ENCODE data around the gene SUN5. TPM values are rescaled to one million over a fixed set of nuclear protein-coding genes. Genes with fewer than 3 reads are reported as not detected.
"Not testable (repeated sequence)": the region's sequence is repeated elsewhere in the genome, so short reads cannot be mapped to it uniquely, and the experiment has no call there.

The SUN5 gene
- total and polyA plus RNA-seq, 5 experiments from 2014 or later: not detected

DNA sequence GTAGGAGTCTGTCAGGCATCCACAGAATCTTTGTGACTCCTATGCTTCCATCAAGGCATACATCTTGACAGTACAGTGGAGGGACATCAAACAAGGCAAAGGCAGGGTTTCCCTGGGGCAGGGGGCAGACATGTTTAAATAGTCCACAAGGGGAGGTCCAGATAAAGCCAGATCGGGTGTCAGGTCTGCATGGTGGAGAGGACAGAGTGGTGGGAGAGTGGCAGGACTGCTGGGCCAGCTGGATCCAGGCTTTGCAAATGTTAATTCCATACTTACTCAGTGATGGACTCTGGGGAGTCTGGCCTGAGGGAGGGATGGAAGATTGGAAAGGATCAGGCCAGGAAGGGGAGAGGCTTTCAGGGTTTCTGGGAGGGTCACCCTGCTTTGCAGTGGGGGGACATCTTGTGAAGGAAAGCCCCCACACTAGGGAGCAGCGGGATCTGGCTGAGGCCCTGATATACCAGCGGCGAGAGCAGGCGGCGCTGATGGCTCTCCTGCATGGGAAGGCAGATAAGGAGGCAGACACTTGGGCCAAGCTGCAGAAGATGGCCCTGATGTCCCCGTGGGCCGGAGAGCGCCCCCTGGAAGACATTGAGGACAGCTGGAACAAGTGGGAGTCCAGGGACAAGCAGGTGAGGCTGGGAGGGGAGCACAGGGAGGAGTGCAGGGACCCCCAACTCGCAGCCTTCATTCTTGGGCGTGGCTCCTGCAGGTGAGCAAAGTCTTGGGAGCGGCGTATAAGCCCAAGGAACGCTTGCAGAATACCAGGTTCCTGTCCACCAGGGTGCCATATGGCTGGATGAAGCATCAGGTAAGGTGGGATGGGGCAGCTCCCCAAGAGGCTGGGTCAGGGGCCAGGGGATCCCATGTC lies 44.6 kb downstream of the SUN5 start:
- Mint-ChIP-seq H3K27me3 (no peaks in the 10 kb centered on the region), H3K9me3 (peaks cover 4 to 36% (median 19%) of the 10 kb centered on the region in 9 donors), H3K4me3 (no peak overlapping the region), H3K4me1 (peaks cover 24 to 43% (median 32%) of the 10 kb centered on the region in 4 donors), H3K27ac (peak overlapping the region in 5 of 10 donors; percentile 4 to 65 (median 27)), H3K36me3 (peaks cover 0 to 21% (median 18%) of the 10 kb centered on the region in 3 donors)
- DNase-seq (no peak), ATAC-seq (no peak)
- POLR2A ChIA-PET: interaction anchor here (1.2 kb wide), 1 partner anchor 12 kb away, joined by 3 read pairs; no protein-coding TSS in a partner anchor

DNA sequence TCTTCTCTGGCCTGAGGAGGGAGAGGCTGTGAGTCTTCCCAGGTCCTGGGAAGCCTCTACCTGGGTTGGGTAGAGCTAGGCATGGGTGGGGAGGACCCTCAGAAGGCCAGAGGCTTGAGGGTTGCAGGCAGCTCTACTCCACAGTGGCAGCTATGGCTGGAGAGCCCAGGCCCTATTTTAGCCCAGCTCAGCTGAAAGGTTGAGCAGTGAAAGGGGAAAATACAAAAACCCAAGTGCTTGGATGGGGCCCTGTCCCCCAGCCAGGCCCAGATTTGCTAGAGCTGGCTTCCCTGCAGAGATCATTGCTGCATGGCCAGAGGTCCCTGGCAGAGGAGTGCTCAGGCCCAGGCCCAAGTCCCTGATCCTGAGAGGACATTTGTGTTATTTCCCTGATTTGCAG lies 45.7 kb downstream of the SUN5 start:
- Mint-ChIP-seq H3K27me3 (no peaks in the 10 kb centered on the region), H3K36me3 (peaks cover 0 to 24% (median 21%) of the 10 kb centered on the region in 3 donors), H3K9me3 (peaks cover 4 to 42% (median 23%) of the 10 kb centered on the region in 9 donors), H3K4me1 (peaks cover 19 to 37% (median 26%) of the 10 kb centered on the region in 4 donors), H3K4me3 (no peak overlapping the region), H3K27ac (peak overlapping the region in 1 of 10 donors; percentile 65)
- no peak for ATAC-seq
- DNase-seq: no peak
- POLR2A ChIA-PET: interaction anchor here (2.2 kb wide), 1 partner anchor 8 kb away, joined by 10 read pairs; no protein-coding TSS in a partner anchor

GRCh38 chr20:32957459-32957858 lies 46.8 kb downstream of the SUN5 start:
- DNase-seq (no peak), ATAC-seq (no peak)
- POLR2A ChIA-PET: interaction anchor here (0.7 to 2.2 kb wide), 3 partner anchors 9 to 22 kb away, joined by 3 to 10 read pairs (median 3); no protein-coding TSS in a partner anchor
- Mint-ChIP-seq H3K9me3 (peaks cover 4 to 42% (median 23%) of the 10 kb centered on the region in 9 donors), H3K27ac (no peak overlapping the region), H3K36me3 (peaks cover 0 to 24% (median 21%) of the 10 kb centered on the region in 3 donors), H3K4me3 (no peak overlapping the region), H3K27me3 (no peaks in the 10 kb centered on the region), H3K4me1 (peaks cover 12 to 26% (median 21%) of the 10 kb centered on the region in 4 donors)

DNA sequence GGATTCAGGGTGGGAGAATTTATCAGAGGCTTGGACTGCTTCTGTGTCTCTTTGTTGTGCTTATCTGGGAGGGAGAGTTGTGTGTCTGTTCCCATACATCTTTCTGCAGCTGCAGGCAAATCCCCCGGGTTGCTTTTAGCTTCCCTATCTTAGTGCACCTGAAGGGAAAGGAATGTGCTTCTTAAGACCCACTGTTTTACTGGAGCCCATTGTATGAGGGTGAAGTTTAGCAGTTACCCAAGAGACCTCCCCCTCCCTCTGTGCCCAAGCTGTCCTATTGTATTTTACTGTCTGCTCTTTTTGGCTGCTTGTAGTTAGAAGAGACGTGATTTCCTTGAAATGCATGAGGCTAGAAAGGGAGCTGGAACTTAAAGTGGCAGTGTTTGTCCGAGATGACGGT lies 53.7 kb downstream of the SUN5 start:
- H3K27me3 Mint-ChIP-seq, H3K36me3 Mint-ChIP-seq, DNase-seq, ATAC-seq, POLR2A ChIA-PET: not testable (repeated sequence)
- H3K9me3 Mint-ChIP-seq: peaks cover 0 to 16% (median 6%) of the 10 kb centered on the region in 9 donors
- H3K27ac Mint-ChIP-seq: peak overlapping the region; percentile 3 to 74 (median 64)
- peak overlapping the region in 5 of 10 donors; percentile 17 to 59 (median 42) for H3K4me3 Mint-ChIP-seq
- H3K4me1 Mint-ChIP-seq: peaks cover 20 to 53% (median 44%) of the 10 kb centered on the region in 4 donors

DNA sequence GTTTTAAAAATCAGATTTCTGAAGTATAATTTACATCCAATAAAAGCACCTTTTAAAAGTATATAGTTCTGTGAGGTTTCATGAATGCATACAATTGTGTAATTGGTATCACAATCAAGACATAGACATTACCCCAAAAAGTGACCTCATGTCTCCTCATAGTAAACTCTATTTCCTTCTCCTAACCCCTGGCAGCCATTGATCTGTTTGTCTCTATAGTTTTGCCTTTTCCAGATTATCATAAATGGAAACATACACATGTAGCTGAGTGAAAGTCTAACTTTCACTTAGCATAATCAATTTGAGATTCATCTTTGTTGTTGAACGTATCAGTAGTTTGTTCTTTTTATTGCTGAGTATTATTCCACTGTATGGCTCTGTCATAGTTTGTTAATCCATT lies 57.6 kb downstream of the SUN5 start:
- ATAC-seq: no peak
- H3K9me3 Mint-ChIP-seq: peaks cover 0 to 4% (median 0%) of the 10 kb centered on the region in 9 donors
- H3K4me3 Mint-ChIP-seq: peak overlapping the region in 3 of 10 donors; percentile 39 to 76 (median 53)
- peaks cover 23 to 49% (median 47%) of the 10 kb centered on the region in 4 donors for H3K4me1 Mint-ChIP-seq
- H3K27me3 Mint-ChIP-seq: no peaks in the 10 kb centered on the region
- peaks cover 0 to 4% (median 2%) of the 10 kb centered on the region in 3 donors for H3K36me3 Mint-ChIP-seq
- DNase-seq: no peak
- POLR2A ChIA-PET: interaction anchor here (1.9 to 2.7 kb wide), 2 partner anchors 21 to 26 kb away, joined by 19 to 25 read pairs; no protein-coding TSS in a partner anchor
- H3K27ac Mint-ChIP-seq: peak overlapping the region in 7 of 10 donors; percentile 16 to 91 (median 68)

DNA sequence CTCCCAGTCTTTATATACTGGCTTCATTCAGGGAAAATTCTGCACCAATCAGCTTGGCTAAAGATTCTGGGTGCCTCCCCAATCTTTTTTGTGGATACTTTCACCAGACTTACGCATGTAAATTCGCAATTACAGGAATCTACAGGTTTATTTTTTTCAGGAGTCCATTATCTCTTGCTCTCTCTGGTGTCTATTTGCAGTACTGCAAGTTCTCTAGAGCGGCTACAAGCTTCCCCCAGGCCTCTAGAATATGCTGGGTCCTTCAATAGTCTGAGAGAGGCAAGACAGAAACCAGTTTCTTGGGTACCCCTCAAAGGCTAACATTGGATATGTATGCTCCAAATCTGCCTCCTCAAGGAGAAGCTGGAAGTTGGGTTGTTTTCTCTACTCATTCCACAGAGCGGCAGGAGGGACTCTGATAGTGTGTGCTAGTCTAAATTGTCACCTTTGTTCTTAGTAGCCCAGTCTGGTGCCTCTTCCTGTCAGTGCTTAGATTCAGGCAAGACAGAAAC lies 58.5 kb downstream of the SUN5 start:
- POLR2A ChIA-PET: interaction anchor here (0.6 to 2.7 kb wide), 6 partner anchors 12 to 156 kb away, joined by 3 to 25 read pairs (median 4); no protein-coding TSS in a partner anchor
- peaks cover 22 to 42% (median 38%) of the 10 kb centered on the region in 4 donors for H3K4me1 Mint-ChIP-seq
- H3K27me3 Mint-ChIP-seq: no peaks in the 10 kb centered on the region
- peak overlapping the region; percentile 68 to 95 (median 88) for H3K27ac Mint-ChIP-seq
- DNase-seq (peak in 5 of 10 donors; percentile 23 to 67 (median 49)), ATAC-seq (peak; percentile 93 to 96)
- H3K36me3 Mint-ChIP-seq: peaks cover 0 to 7% (median 2%) of the 10 kb centered on the region in 3 donors
- H3K9me3 Mint-ChIP-seq: peaks cover 0 to 4% (median 0%) of the 10 kb centered on the region in 9 donors
- H3K4me3 Mint-ChIP-seq: peak overlapping the region in 9 of 10 donors; percentile 49 to 81 (median 64)

DNA sequence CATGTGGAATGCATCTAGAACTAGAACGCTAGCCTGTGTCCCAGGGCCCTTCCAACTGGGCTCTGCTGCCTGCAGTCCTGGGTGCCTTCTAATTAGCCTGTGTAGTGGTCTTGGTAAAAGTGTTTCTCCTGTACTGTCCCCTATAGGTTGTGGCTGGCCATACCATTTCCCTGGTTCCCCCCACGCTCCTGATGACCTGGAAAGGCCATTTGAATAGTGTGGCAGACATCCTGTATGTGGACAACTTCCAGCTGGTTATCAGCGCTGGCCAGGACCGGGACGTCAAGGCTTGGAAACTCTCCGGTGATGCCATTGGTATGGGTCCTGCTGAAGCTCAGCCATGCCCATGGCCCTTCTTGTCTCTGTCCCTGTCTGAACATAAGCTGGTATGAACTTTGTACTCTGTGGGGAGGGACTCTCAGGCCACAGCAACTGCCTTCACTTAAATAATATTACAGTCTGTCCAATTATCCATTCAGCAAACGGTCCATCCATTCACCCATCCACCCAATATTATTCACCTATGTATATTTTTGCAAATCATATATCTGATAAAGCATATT lies 60.7 kb downstream of the SUN5 start:
- H3K9me3 Mint-ChIP-seq: peaks cover 0 to 4% (median 0%) of the 10 kb centered on the region in 9 donors
- POLR2A ChIA-PET: interaction anchor here (1.0 to 1.1 kb wide), 2 partner anchors 28 to 459 kb away, joined by 4 to 7 read pairs; no protein-coding TSS in a partner anchor

GRCh38 chr20:32941155-32941885 lies 62.9 kb downstream of the SUN5 start:
- Mint-ChIP-seq H3K36me3 (peaks cover 0 to 7% (median 2%) of the 10 kb centered on the region in 3 donors), H3K9me3 (peaks cover 0 to 4% (median 0%) of the 10 kb centered on the region in 9 donors)

More for the DNA sequence above, 60.7 kb downstream of the SUN5 start:
- H3K27me3 Mint-ChIP-seq: no peaks in the 10 kb centered on the region
- H3K36me3 Mint-ChIP-seq: peaks cover 0 to 7% (median 2%) of the 10 kb centered on the region in 3 donors
- ATAC-seq: no peak
- no peak for DNase-seq
- H3K4me1 Mint-ChIP-seq: peaks cover 9 to 23% (median 19%) of the 10 kb centered on the region in 4 donors
- no peak overlapping the region for H3K4me3 Mint-ChIP-seq
- peak overlapping the region in 1 of 10 donors; percentile 48 for H3K27ac Mint-ChIP-seq

GRCh38 chr20:32934580-32934979 lies 69.7 kb downstream of the SUN5 start:
- no peak overlapping the region for H3K4me3 Mint-ChIP-seq
- POLR2A ChIA-PET: no interaction called here
- DNase-seq (no peak), ATAC-seq (no peak)
- H3K9me3 Mint-ChIP-seq: no peaks in the 10 kb centered on the region
- no peaks in the 10 kb centered on the region for H3K27me3 Mint-ChIP-seq
- H3K4me1 Mint-ChIP-seq: no peaks in the 10 kb centered on the region
- no peaks in the 10 kb centered on the region for H3K36me3 Mint-ChIP-seq
- peak overlapping the region in 1 of 10 donors; percentile 13 for H3K27ac Mint-ChIP-seq

More at GRCh38 chr20:32941155-32941885, 62.9 kb downstream of the SUN5 start:
- POLR2A ChIA-PET: no interaction called here
- Mint-ChIP-seq H3K4me3 (no peak overlapping the region), H3K27me3 (no peaks in the 10 kb centered on the region), H3K27ac (no peak overlapping the region), H3K4me1 (peaks cover 9 to 15% (median 11%) of the 10 kb centered on the region in 4 donors)
- ATAC-seq (no peak), DNase-seq (no peak)

All from naive thymus-derived CD8-positive, alpha-beta T cell (primary cell).